ENCODE data around the gene PEAK1.
"Not testable (repeated sequence)": the region's sequence is repeated elsewhere in the genome, so short reads cannot be mapped to it uniquely, and the experiment has no call there.

The PEAK1 gene

GRCh38 chr15:77421370-77421700 is 1.4 kb upstream of the PEAK1 start:
- DNase-seq: peak in 2 of 51 donors; percentile 0 to 9

- DNase-seq: peak in 48 of 51 donors; percentile 8 to 92 (median 48)
These were observed 886 bp upstream of the PEAK1 start, which contains the start of gene HMG20A for GRCh38 chr15:77420610-77421369. HMG20A (plus strand) TSS chr15:77420888; CDS start chr15:77458408, 37,520 bp downstream.

GRCh38 chr15:77418966-77419835 is 703 bp downstream of the PEAK1 start:
- DNase-seq: peak in 37 of 51 donors; percentile 3 to 74 (median 42)

GRCh38 chr15:77418391-77418965 is 1.4 kb downstream of the PEAK1 start:
- no peak for DNase-seq

- no peak for DNase-seq
These were observed 2.3 kb downstream of the PEAK1 start for GRCh38 chr15:77417602-77418001.

GRCh38 chr15:77416954-77417353 is 3.0 kb downstream of the PEAK1 start:
- DNase-seq: no peak

GRCh38 chr15:77416148-77416455 is 3.8 kb downstream of the PEAK1 start:
- DNase-seq: no peak

GRCh38 chr15:77415450-77416147 is 4.3 kb downstream of the PEAK1 start:
- DNase-seq: no peak

- no peak for DNase-seq
These were observed 5.0 kb downstream of the PEAK1 start for GRCh38 chr15:77414789-77415442.

GRCh38 chr15:77413699-77414349 is 6.1 kb downstream of the PEAK1 start:
- no peak for DNase-seq

- no peak for DNase-seq
These were observed 6.8 kb downstream of the PEAK1 start for GRCh38 chr15:77412972-77413698.

- no peak for DNase-seq
These were observed 8.3 kb downstream of the PEAK1 start for GRCh38 chr15:77411619-77411976.

- DNase-seq: no peak
These were observed 8.9 kb downstream of the PEAK1 start for GRCh38 chr15:77410701-77411618.

- DNase-seq: not testable (repeated sequence)
These were observed 9.8 kb downstream of the PEAK1 start for GRCh38 chr15:77410157-77410500.

GRCh38 chr15:77409259-77410156 is 10.4 kb downstream of the PEAK1 start:
- no peak for DNase-seq

GRCh38 chr15:77406846-77407245 is 13.1 kb downstream of the PEAK1 start:
- no peak for DNase-seq

- not testable (repeated sequence) for DNase-seq
These were observed 13.6 kb downstream of the PEAK1 start for GRCh38 chr15:77406173-77406759.

All from hypothalamus (tissue), 51 donors.